A673 (cell line): ENCODE results near the gene LAMB3.

Experiments
- EZH2 ChIP-seq: fragments of 200-600 bp; sonication (generic); IDR thresholded peaks from 2 replicates; pipeline ENCODE4 v1.6.1; 2017; ENCODE audit warnings: borderline replicate concordance, low read depth, mild to moderate bottlenecking, mixed read lengths, antibody characterized with exemption, low read length; ENCODE audit not compliant: poor library complexity, severe bottlenecking
- TF ChIP-seq, protein P1 (sequence below): fragments of 300-800, 200-600 bp; sonication (generic); conservative IDR thresholded peaks from 2 replicates; pipeline ENCODE4 v1.5.1; 2017; ENCODE audit warnings: low read depth, mild to moderate bottlenecking, antibody characterized with exemption, low read length, moderate library complexity, mixed read lengths

DNA sequence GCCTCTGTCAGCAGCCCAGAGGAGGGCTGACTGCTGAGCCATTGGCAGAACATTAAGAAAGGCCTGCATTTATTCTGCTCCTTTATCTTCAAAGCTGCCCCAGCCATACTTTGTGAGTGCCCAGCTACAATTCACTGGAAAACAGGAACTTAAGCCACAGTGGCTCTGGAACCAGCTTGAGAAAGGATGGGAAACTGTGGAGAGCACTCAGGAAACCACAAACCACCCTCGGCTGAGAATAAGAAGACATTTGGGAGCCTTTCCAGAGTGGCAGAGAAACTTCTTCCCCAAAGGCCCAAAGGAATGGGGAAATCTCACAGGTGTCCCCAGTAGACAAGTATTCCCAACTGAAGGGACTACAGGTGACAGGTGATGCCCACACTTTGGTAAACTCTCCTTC lies 1.8 kb downstream of the LAMB3 start:
- TF ChIP-seq EZH2, result no peak
- TF ChIP-seq, protein P1, sequence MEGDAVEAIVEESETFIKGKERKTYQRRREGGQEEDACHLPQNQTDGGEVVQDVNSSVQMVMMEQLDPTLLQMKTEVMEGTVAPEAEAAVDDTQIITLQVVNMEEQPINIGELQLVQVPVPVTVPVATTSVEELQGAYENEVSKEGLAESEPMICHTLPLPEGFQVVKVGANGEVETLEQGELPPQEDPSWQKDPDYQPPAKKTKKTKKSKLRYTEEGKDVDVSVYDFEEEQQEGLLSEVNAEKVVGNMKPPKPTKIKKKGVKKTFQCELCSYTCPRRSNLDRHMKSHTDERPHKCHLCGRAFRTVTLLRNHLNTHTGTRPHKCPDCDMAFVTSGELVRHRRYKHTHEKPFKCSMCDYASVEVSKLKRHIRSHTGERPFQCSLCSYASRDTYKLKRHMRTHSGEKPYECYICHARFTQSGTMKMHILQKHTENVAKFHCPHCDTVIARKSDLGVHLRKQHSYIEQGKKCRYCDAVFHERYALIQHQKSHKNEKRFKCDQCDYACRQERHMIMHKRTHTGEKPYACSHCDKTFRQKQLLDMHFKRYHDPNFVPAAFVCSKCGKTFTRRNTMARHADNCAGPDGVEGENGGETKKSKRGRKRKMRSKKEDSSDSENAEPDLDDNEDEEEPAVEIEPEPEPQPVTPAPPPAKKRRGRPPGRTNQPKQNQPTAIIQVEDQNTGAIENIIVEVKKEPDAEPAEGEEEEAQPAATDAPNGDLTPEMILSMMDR, result no peak
